NCI-H510A treated with DMSO at 0.1 percent for 48 hours (cell line): ENCODE measurements around the gene ATPAF2.
"Not testable (repeated sequence)": the region's sequence is repeated elsewhere in the genome, so short reads cannot be mapped to it uniquely, and the experiment has no call there.

ENCODE experiments used
- DNase-seq: peaks from one replicate; lab custom pipeline; 2025; lab: John Stamatoyannopoulos, UW

ATPAF2 gene

GRCh38 chr17:18009609-18010420 lies 29.2 kb downstream of the ATPAF2 start:
- no peak for DNase-seq

- DNase-seq: no peak
Observed at GRCh38 chr17:18008496-18009268, 30.3 kb downstream of the ATPAF2 start.

GRCh38 chr17:18006495-18007239 lies 32.3 kb downstream of the ATPAF2 start:
- no peak for DNase-seq

GRCh38 chr17:18005496-18005895 lies 33.5 kb downstream of the ATPAF2 start:
- no peak for DNase-seq

- DNase-seq: peak; percentile 39
Observed at GRCh38 chr17:18004884-18005305, 34.1 kb downstream of the ATPAF2 start.

GRCh38 chr17:18004345-18004744 lies 34.6 kb downstream of the ATPAF2 start:
- DNase-seq: peak; percentile 59

- no peak for DNase-seq
Observed at GRCh38 chr17:18002171-18002570, 36.8 kb downstream of the ATPAF2 start.

GRCh38 chr17:18000030-18000408 lies 38.9 kb downstream of the ATPAF2 start:
- DNase-seq: no peak

GRCh38 chr17:17999364-18000029 lies 39.5 kb downstream of the ATPAF2 start:
- DNase-seq: no peak

GRCh38 chr17:17998934-17999333 lies 40.0 kb downstream of the ATPAF2 start:
- DNase-seq: no peak

GRCh38 chr17:17995887-17996286 lies 43.1 kb downstream of the ATPAF2 start:
- DNase-seq: not testable (repeated sequence)

GRCh38 chr17:17994271-17995069 lies 44.5 kb downstream of the ATPAF2 start:
- DNase-seq: peak; percentile 64

GRCh38 chr17:17993852-17994251 lies 45.1 kb downstream of the ATPAF2 start:
- no peak for DNase-seq

- no peak for DNase-seq
Observed at GRCh38 chr17:17993366-17993765, 45.6 kb downstream of the ATPAF2 start.

- DNase-seq: no peak
Observed at GRCh38 chr17:17990282-17990681, 48.7 kb downstream of the ATPAF2 start.

- DNase-seq: no peak
Observed at GRCh38 chr17:17989618-17990017, 49.4 kb downstream of the ATPAF2 start.

GRCh38 chr17:17989081-17989480 lies 49.9 kb downstream of the ATPAF2 start:
- DNase-seq: no peak

GRCh38 chr17:17988427-17988945 lies 50.5 kb downstream of the ATPAF2 start:
- DNase-seq: no peak

- peak; percentile 59 for DNase-seq
Observed at GRCh38 chr17:17987901-17988300, 51.1 kb downstream of the ATPAF2 start.

- DNase-seq: peak; percentile 59
Observed at GRCh38 chr17:17987187-17987896, 51.6 kb downstream of the ATPAF2 start.
